H1 (cell line): ENCODE results near the gene NKTR. TPM values are rescaled to one million over a fixed set of nuclear protein-coding genes. Genes with fewer than 3 reads are reported as not detected.

Source experiments
- CTCF ChIA-PET: fragments of 300-600 bp; sonication (Branson Sonifier 250); formaldehyde crosslinking; loops from one replicate; lab custom pipeline; 2021; ENCODE audit not compliant: partially characterized antibody; lab: Charles Lee
- POLR2A ChIA-PET: fragments of 300-600 bp; sonication (Branson Sonifier 250); formaldehyde crosslinking; loops from one replicate; lab custom pipeline; 2021; ENCODE audit warnings: inconsistent platforms; ENCODE audit not compliant: partially characterized antibody; lab: Charles Lee
- DNase-seq, 2 experiments: peaks; one replicate each; pipeline versions ENCODE4 v3.0.0 to v3.0.0-alpha.2; 2010 to 2022; ENCODE audit warnings: low spot score in 2 of 2, low read depth in 1 of 2, mixed read lengths in 1 of 2
- FAIRE-seq: peaks from 2 replicates; lab custom pipeline; 2011; peaks lifted over from hg19 to GRCh38; lab: Jason Lieb, UNC
- H2AFZ ChIP-seq: 2 replicates; pipeline ENCODE4 v1.8.1; 2012; ENCODE audit warnings: low read length, inconsistent platforms
- H2AK5ac ChIP-seq: 2 replicates; pipeline ENCODE4 v1.6.1; 2013; ENCODE audit warnings: low read depth, low read length
- H2BK120ac ChIP-seq: replicated peaks from 2 replicates; pipeline ENCODE3; 2013; ENCODE audit warnings: low read depth, low read length, inconsistent platforms
- H2BK12ac ChIP-seq: 2 replicates; pipeline ENCODE4 v1.6.1; 2013; ENCODE audit warnings: low read depth, low read length
- H2BK15ac ChIP-seq: 2 replicates; pipeline ENCODE4 v1.6.1; 2013; ENCODE audit warnings: low read length
- H2BK20ac ChIP-seq: 2 replicates; pipeline ENCODE4 v1.6.1; 2013; ENCODE audit warnings: low read length
- H2BK5ac ChIP-seq: 2 replicates; pipeline ENCODE4 v1.6.1; 2013; ENCODE audit warnings: low read depth, low read length
- H3K14ac ChIP-seq: 2 replicates; pipeline ENCODE4 v1.6.1; 2013; ENCODE audit warnings: inconsistent platforms; ENCODE audit not compliant: insufficient read length
- H3K18ac ChIP-seq: 2 replicates; pipeline ENCODE4 v1.6.1; 2013; ENCODE audit warnings: low read length; ENCODE audit errors: extremely low read depth
- H3K23ac ChIP-seq: 2 replicates; pipeline ENCODE4 v1.6.1; 2013; ENCODE audit warnings: inconsistent platforms; ENCODE audit not compliant: insufficient read length
- H3K23me2 ChIP-seq: 2 replicates; pipeline ENCODE4 v1.6.1; 2013; ENCODE audit warnings: low read depth, low read length
- H3K27ac ChIP-seq: 2 replicates; pipeline ENCODE4 v1.6.1; 2011; ENCODE audit warnings: low read depth, low read length, inconsistent platforms
- H3K27me3 ChIP-seq, 4 experiments: replicated peaks in 1 of 4; 1 replicate in 1 of 4; 2 replicates in 3 of 4; pipeline versions ENCODE4 v1.6.1 to v1.8.1; 2011 to 2013; ENCODE audit warnings: low read length in 3 of 4, mild to moderate bottlenecking in 3 of 4, inconsistent platforms in 2 of 4, mixed read lengths in 2 of 4, moderate library complexity in 1 of 4; ENCODE audit not compliant: control insufficient read depth in 3 of 4, insufficient read depth in 3 of 4; ENCODE audit errors: extremely low read depth in 1 of 4
- H3K36me3 ChIP-seq, 4 experiments: 2 replicates each; pipeline versions ENCODE4 v1.6.1 to v1.8.1; 2011 to 2013; ENCODE audit warnings: mild to moderate bottlenecking in 4 of 4, low read length in 3 of 4, moderate library complexity in 2 of 4, control low read depth in 1 of 4, inconsistent platforms in 1 of 4; ENCODE audit not compliant: insufficient read depth in 4 of 4, control insufficient read depth in 2 of 4
- H3K4ac ChIP-seq: replicated peaks from 2 replicates; pipeline ENCODE3; 2013; ENCODE audit warnings: low read length, low read depth, mixed read lengths, inconsistent platforms; ENCODE audit not compliant: insufficient read length
- H3K4me1 ChIP-seq, 4 experiments: replicated peaks in 1 of 4; 1 replicate in 1 of 4; 2 replicates in 3 of 4; pipeline versions ENCODE4 v1.6.1 to v1.8.1; 2011 to 2013; ENCODE audit warnings: low read length in 3 of 4, inconsistent platforms in 2 of 4, mixed read lengths in 1 of 4; ENCODE audit not compliant: insufficient read depth in 4 of 4, control insufficient read depth in 3 of 4
- H3K4me2 ChIP-seq, 2 experiments: 2 replicates each; pipeline versions ENCODE4 v1.6.1 to v1.8.1; 2011 to 2013; ENCODE audit warnings: low read depth in 2 of 2, low read length in 2 of 2, control low read depth in 1 of 2, inconsistent platforms in 1 of 2, mild to moderate bottlenecking in 1 of 2; ENCODE audit not compliant: insufficient read depth in 1 of 2
- H3K4me3 ChIP-seq, 4 experiments: fragments of 200-600, 300-600 bp in 1 of 4; sonication (generic), shearing (Covaris generic), sonication (Bioruptor Twin) in 1 of 4; 2 replicates each; pipeline versions ENCODE4 v1.5.1 to v1.8.1; 2011 to 2016; ENCODE audit warnings: low read length in 4 of 4, low read depth in 3 of 4, control low read depth in 2 of 4, inconsistent platforms in 2 of 4, mild to moderate bottlenecking in 2 of 4, mixed read lengths in 1 of 4, moderate library complexity in 1 of 4; ENCODE audit not compliant: insufficient read depth in 2 of 4; ENCODE audit errors: extremely low read depth in 1 of 4
- H3K56ac ChIP-seq: replicated peaks from 2 replicates; pipeline ENCODE3; 2013; ENCODE audit warnings: low read depth, mild to moderate bottlenecking, mixed read lengths, low read length, inconsistent platforms; ENCODE audit not compliant: insufficient read length
- H3K79me1 ChIP-seq: 2 replicates; pipeline ENCODE4 v1.6.1; 2013; ENCODE audit warnings: low read depth, low read length, control low read depth
- H3K79me2 ChIP-seq, 2 experiments: 2 replicates each; pipeline versions ENCODE4 v1.6.1 to v1.8.1; 2012 to 2013; ENCODE audit warnings: low read length in 2 of 2, mild to moderate bottlenecking in 2 of 2, inconsistent platforms in 1 of 2; ENCODE audit not compliant: insufficient read depth in 2 of 2, control insufficient read depth in 1 of 2
- H3K9ac ChIP-seq, 4 experiments: replicated peaks in 1 of 4; 1 replicate in 1 of 4; 2 replicates in 3 of 4; pipeline versions ENCODE4 v1.6.1 to v1.8.1; 2011 to 2013; ENCODE audit warnings: low read depth in 3 of 4, low read length in 3 of 4, control low read depth in 2 of 4, mild to moderate bottlenecking in 2 of 4, moderate library complexity in 2 of 4, inconsistent platforms in 1 of 4; ENCODE audit errors: extremely low read depth in 1 of 4
- H3K9me3 ChIP-seq, 2 experiments: 2 replicates each; pipeline versions ENCODE4 v1.6.1 to v1.8.1; 2012 to 2013; ENCODE audit warnings: mild to moderate bottlenecking in 2 of 2, moderate library complexity in 2 of 2, control low read depth in 1 of 2, inconsistent platforms in 1 of 2, low read depth in 1 of 2, low read length in 1 of 2, mixed read lengths in 1 of 2; ENCODE audit not compliant: insufficient read depth in 2 of 2
- H4K20me1 ChIP-seq, 2 experiments: replicated peaks in 1 of 2; 2 replicates each; pipeline versions ENCODE3 to v1.8.1; 2011 to 2013; ENCODE audit warnings: inconsistent platforms in 2 of 2, low read length in 2 of 2, mild to moderate bottlenecking in 1 of 2; ENCODE audit not compliant: insufficient read depth in 2 of 2, control insufficient read depth in 1 of 2
- H4K5ac ChIP-seq: 2 replicates; pipeline ENCODE4 v1.6.1; 2013; ENCODE audit warnings: low read length, low read depth, mixed read lengths, inconsistent platforms; ENCODE audit not compliant: insufficient read length
- H4K8ac ChIP-seq: 2 replicates; pipeline ENCODE4 v1.8.0; 2013; ENCODE audit warnings: mild to moderate bottlenecking, moderate library complexity, low read length, inconsistent platforms; ENCODE audit not compliant: insufficient read depth; ENCODE audit errors: extremely low read depth
- H4K91ac ChIP-seq: replicated peaks from 2 replicates; pipeline ENCODE3; 2013; ENCODE audit warnings: low read length, mixed read lengths, inconsistent platforms; ENCODE audit not compliant: insufficient read length
- CEBPB ChIP-seq: IDR thresholded peaks from 2 replicates; pipeline ENCODE4 v1.6.1; 2012; ENCODE audit warnings: low read depth, low read length
- CREB1 ChIP-seq: IDR thresholded peaks from 2 replicates; pipeline ENCODE4 v1.6.1; 2012; ENCODE audit warnings: inconsistent platforms
- CTBP2 ChIP-seq: IDR thresholded peaks from 2 replicates; pipeline ENCODE4 v1.7.0; 2011; ENCODE audit warnings: borderline replicate concordance, mild to moderate bottlenecking, moderate library complexity, mixed read lengths, low read length; ENCODE audit not compliant: insufficient read depth, insufficient read length
- EP300 ChIP-seq, 2 experiments: IDR thresholded peaks; 1 replicate in 1 of 2; 2 replicates in 1 of 2; pipeline ENCODE4 v1.6.1; 2011 to 2012; ENCODE audit warnings: low read depth in 2 of 2, low read length in 2 of 2, mild to moderate bottlenecking in 2 of 2, borderline replicate concordance in 1 of 2, inconsistent platforms in 1 of 2, moderate library complexity in 1 of 2
- FOSL1 ChIP-seq: IDR thresholded peaks from 2 replicates; pipeline ENCODE4 v1.6.1; 2011; ENCODE audit warnings: mild to moderate bottlenecking, low read depth, low read length, moderate library complexity; ENCODE audit not compliant: insufficient read depth
- HDAC6 ChIP-seq: IDR thresholded peaks from one replicate; pipeline ENCODE4 v1.7.1; 2012; ENCODE audit warnings: low read depth, mild to moderate bottlenecking, inconsistent platforms, low read length, moderate library complexity
- KDM4A ChIP-seq: IDR thresholded peaks from one replicate; pipeline ENCODE4 v1.7.1; 2012; ENCODE audit warnings: low read depth, mild to moderate bottlenecking, moderate library complexity, low read length, inconsistent platforms; ENCODE audit not compliant: severe bottlenecking
- MAFK ChIP-seq: IDR thresholded peaks from 2 replicates; pipeline ENCODE4 v1.6.1; 2012; ENCODE audit warnings: low read depth, mild to moderate bottlenecking, improper control_type of control experiment, low read length
- POLR2A ChIP-seq, 2 experiments: IDR thresholded peaks; 1 replicate in 1 of 2; 2 replicates in 1 of 2; pipeline ENCODE4 v1.6.1; 2011; ENCODE audit warnings: low read depth in 2 of 2, low read length in 2 of 2, mild to moderate bottlenecking in 2 of 2; ENCODE audit errors: control extremely low read depth in 1 of 2
- RAD21 ChIP-seq, 2 experiments: IDR thresholded peaks in 1 of 2; conservative IDR thresholded peaks in 1 of 2; 2 replicates each; pipeline ENCODE4 v1.6.1; 2011; ENCODE audit warnings: low read depth in 2 of 2, low read length in 2 of 2, improper control_type of control experiment in 1 of 2, inconsistent platforms in 1 of 2, mild to moderate bottlenecking in 1 of 2, moderate library complexity in 1 of 2
- SIRT6 ChIP-seq: IDR thresholded peaks from one replicate; pipeline ENCODE4 v1.7.1; 2012; ENCODE audit warnings: low read length, inconsistent platforms
- TBP ChIP-seq: IDR thresholded peaks from 2 replicates; pipeline ENCODE4 v1.6.1; 2011; ENCODE audit warnings: low read depth, low read length, improper control_type of control experiment
- USF2 ChIP-seq: IDR thresholded peaks from 2 replicates; pipeline ENCODE4 v1.6.1; 2011; ENCODE audit warnings: low read length, improper control_type of control experiment
- WGBS, 2 experiments: shearing (Covaris generic) in 1 of 2; methylation state at CpG; one replicate each; pipeline versions ENCODE4 v1.1.6 to v1.1.7; 2013 to 2015; ENCODE audit warnings: low lambda C conversion rate in 2 of 2, mixed read lengths in 2 of 2, inconsistent platforms in 1 of 2, low coverage in 1 of 2, missing lambda C conversion rate in 1 of 2; ENCODE audit not compliant: insufficient replicate concordance in 2 of 2, insufficient coverage in 1 of 2, insufficient read length in 1 of 2; ENCODE audit errors: extremely low coverage in 1 of 2, missing lambda C conversion rate in 1 of 2; 5-methylcytosine and 5-hydroxymethylcytosine counted together
- polyA plus RNA-seq, 7 experiments: library from polyadenylated mRNA; depleted of rRNA in 3 of 7; stranded (reverse) in 5 of 7; unstranded in 2 of 7; fragments of >200 nt in 5 of 7; fragments of 200-250 nt in 2 of 7; gene quantifications; 1 replicate in 5 of 7; 2 replicates in 1 of 7; 4 replicates in 1 of 7; pipeline versions ENCODE4 v1.2.1 to v1.2.3, GENCODE V29; 2011 to 2013; ENCODE audit warnings: missing spikeins in 2 of 7, mixed read lengths in 2 of 7
- total RNA-seq: library from RNA; stranded (reverse); fragmentation: NEBNext Ultra II Directional; extraction: Animal tissue kit (Norgen Biotek cat#: 25700); gene quantifications from 2 replicates; pipeline ENCODE4 v1.2.1, GENCODE V29; 2021

Gene NKTR
- total and polyA plus RNA-seq, 2 of the 8 experiments (the other 6 are each of a cell fraction or from before 2014, with no cell fraction given), result 24.1 to 62.2 TPM

- H3K18ac ChIP-seq, result no peak overlapping the region
- H3K4me3 ChIP-seq, result no peak overlapping the region
- H3K36me3 ChIP-seq, result peaks cover 52 to 96% (median 86%) of the 10 kb centered on the region in 4 experiments
- no peak overlapping the region for H4K91ac ChIP-seq
- TF ChIP-seq CREB1, result no peak
- no peak for TF ChIP-seq CTBP2
- TF ChIP-seq KDM4A, result no peak
- TF ChIP-seq CEBPB, result no peak
- no peak for TF ChIP-seq RAD21 (IDR thresholded peaks at IDR 0.05 in 1 of 2, conservative IDR thresholded peaks at IDR 0.05 in 1 of 2; ENCODE audit: low read depth in 2 of 2, low read length in 2 of 2)
- TF ChIP-seq POLR2A (IDR thresholded peaks at IDR 0.05; ENCODE audit: control extremely low read depth in 1 of 2, low read depth in 2 of 2, low read length in 2 of 2), result no peak
- no peak for TF ChIP-seq EP300 (IDR thresholded peaks at IDR 0.05; ENCODE audit: borderline replicate concordance in 1 of 2, low read depth in 2 of 2, low read length in 2 of 2)
- TF ChIP-seq FOSL1, result no peak
- TF ChIP-seq HDAC6, result no peak
- TF ChIP-seq TBP, result no peak
- TF ChIP-seq MAFK, result no peak
- TF ChIP-seq SIRT6, result no peak
- TF ChIP-seq USF2, result no peak
- no peak overlapping the region for H3K14ac ChIP-seq
- no peak overlapping the region for H2AK5ac ChIP-seq
- H3K27ac ChIP-seq, result no peak overlapping the region
- H3K4me2 ChIP-seq, result no peak overlapping the region
- H3K27me3 ChIP-seq, result no peaks in the 10 kb centered on the region
- no peak overlapping the region for H4K5ac ChIP-seq
- H3K4ac ChIP-seq, result no peak overlapping the region
- WGBS, 2 experiments, result 89% methylated on average over 6 of the region's 6 CpGs; no CpG with 5 or more reads in 1 of the 2 experiments
- peaks cover 2 to 7% of the 10 kb centered on the region in 2 experiments for H4K20me1 ChIP-seq
- no peak overlapping the region for H2BK15ac ChIP-seq
- ChIA-PET CTCF (interaction anchor here (0.7 kb wide), 1 partner anchor 379 kb away, joined by 3 read pairs; no protein-coding TSS in a partner anchor), POLR2A (no interaction called here)
- H3K56ac ChIP-seq, result no peak overlapping the region
- H3K79me1 ChIP-seq, result no peaks in the 10 kb centered on the region; the same call in 1 of the 2 replicates
- no peak overlapping the region for H3K9ac ChIP-seq
- 0 out of 2 replicates have a peak overlapping the region, but pooled peaks have one; percentile 7 for H2BK5ac ChIP-seq
- H2BK120ac ChIP-seq, result no peak overlapping the region
- no peaks in the 10 kb centered on the region for H3K9me3 ChIP-seq
- no peak overlapping the region for H2AFZ ChIP-seq
- no peak overlapping the region for H3K23ac ChIP-seq
- no peak overlapping the region for H2BK12ac ChIP-seq
- no peaks in the 10 kb centered on the region for H3K23me2 ChIP-seq
- no peaks in the 10 kb centered on the region for H3K4me1 ChIP-seq
- no peak overlapping the region for H4K8ac ChIP-seq
- no peak for DNase-seq
- H2BK20ac ChIP-seq, result no peak overlapping the region
- FAIRE-seq, result no peak
- H3K79me2 ChIP-seq, result 0 out of 4 replicates have a peak, but pooled peaks cover 4% of the 10 kb centered on the region in 2 experiments
Observed at GRCh38 chr3:42639192-42639591, 38.7 kb downstream of the NKTR start.
